Right atrium auricular region (tissue), 2 donors: ENCODE data around the gene CACNA2D2. TPM values are rescaled to one million over a fixed set of nuclear protein-coding genes. Genes with fewer than 3 reads are reported as not detected.

ENCODE experiments used
- DNase-seq: peaks from one replicate; pipeline ENCODE4 v3.0.0-alpha.2; 2019; ENCODE audit warnings: low spot score
- H3K27ac ChIP-seq, 2 donors: fragments of 200-600 bp; sonication (generic); 1 replicate in 1 of 2; 2 replicates in 1 of 2; pipeline ENCODE4 v1.5.1; 2016 to 2019
- H3K27me3 ChIP-seq, 2 donors: fragments of 200-600 bp; sonication (generic); one replicate each; pipeline versions ENCODE4 v1.5.1 to v1.6.0; 2017 to 2019
- H3K36me3 ChIP-seq: fragments of 200-600 bp; sonication (generic); one replicate; pipeline ENCODE4 v1.5.1; 2016
- H3K4me1 ChIP-seq, 2 donors: fragments of 200-600 bp; sonication (generic); one replicate each; pipeline versions ENCODE4 v1.5.1 to v1.6.0; 2017 to 2019
- H3K4me3 ChIP-seq, 2 donors: fragments of 200-600 bp; sonication (generic); 1 replicate in 1 of 2; 2 replicates in 1 of 2; pipeline ENCODE4 v1.5.1; 2017 to 2019; ENCODE audit warnings: mild to moderate bottlenecking in 1 of 2, moderate library complexity in 1 of 2
- H3K9me3 ChIP-seq, 2 donors: fragments of 200-600 bp; sonication (generic); one replicate each; pipeline ENCODE4 v1.5.1; 2019
- total RNA-seq, 2 donors: library from RNA; depleted of rRNA; stranded (reverse); fragments of >200 nt; gene quantifications; one replicate each; pipeline ENCODE4 v1.1.0, GENCODE V29; 2016
- TF ChIP-seq, protein P1 (sequence below), 2 donors: fragments of 200-600 bp; sonication (generic); IDR thresholded peaks; one replicate each; pipeline ENCODE4 v1.5.1; 2019; ENCODE audit warnings: antibody characterized with exemption in 2 of 2

CACNA2D2 gene
- total RNA-seq, 2 donors from 2014 or later: 3.7 to 6.2 TPM

GRCh38 chr3:50459785-50460184 is 43.6 kb downstream of the CACNA2D2 start:
- TF ChIP-seq, protein P1, sequence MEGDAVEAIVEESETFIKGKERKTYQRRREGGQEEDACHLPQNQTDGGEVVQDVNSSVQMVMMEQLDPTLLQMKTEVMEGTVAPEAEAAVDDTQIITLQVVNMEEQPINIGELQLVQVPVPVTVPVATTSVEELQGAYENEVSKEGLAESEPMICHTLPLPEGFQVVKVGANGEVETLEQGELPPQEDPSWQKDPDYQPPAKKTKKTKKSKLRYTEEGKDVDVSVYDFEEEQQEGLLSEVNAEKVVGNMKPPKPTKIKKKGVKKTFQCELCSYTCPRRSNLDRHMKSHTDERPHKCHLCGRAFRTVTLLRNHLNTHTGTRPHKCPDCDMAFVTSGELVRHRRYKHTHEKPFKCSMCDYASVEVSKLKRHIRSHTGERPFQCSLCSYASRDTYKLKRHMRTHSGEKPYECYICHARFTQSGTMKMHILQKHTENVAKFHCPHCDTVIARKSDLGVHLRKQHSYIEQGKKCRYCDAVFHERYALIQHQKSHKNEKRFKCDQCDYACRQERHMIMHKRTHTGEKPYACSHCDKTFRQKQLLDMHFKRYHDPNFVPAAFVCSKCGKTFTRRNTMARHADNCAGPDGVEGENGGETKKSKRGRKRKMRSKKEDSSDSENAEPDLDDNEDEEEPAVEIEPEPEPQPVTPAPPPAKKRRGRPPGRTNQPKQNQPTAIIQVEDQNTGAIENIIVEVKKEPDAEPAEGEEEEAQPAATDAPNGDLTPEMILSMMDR (IDR thresholded peaks at IDR 0.05): no peak
- H3K4me3 ChIP-seq: no peak overlapping the region
- no peaks in the 10 kb centered on the region for H3K36me3 ChIP-seq
- H3K27ac ChIP-seq: no peak overlapping the region
- H3K27me3 ChIP-seq: no peaks in the 10 kb centered on the region
- H3K9me3 ChIP-seq: no peaks in the 10 kb centered on the region
- no peak for DNase-seq
- peaks cover 0 to 8% of the 10 kb centered on the region in 2 donors for H3K4me1 ChIP-seq

DNA sequence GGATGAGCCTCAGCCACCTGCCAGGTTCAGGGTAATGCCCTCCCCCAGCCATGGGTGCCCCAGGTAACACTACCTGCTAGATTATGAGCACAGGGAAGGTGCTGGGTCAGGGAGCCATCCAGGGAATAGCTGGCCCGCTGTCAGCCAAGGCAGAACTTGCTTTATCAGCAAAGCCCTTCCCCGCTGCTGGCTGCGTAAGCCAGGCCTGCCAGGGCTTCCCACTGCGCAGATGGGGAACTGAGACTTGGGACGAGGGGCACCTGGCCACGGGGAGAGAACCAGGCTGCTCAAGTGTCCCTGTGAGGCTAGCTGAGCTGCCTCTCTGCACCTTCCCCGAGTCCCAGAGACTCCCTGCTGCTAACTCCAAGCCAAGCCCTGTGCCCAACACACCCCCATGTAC is 45.4 kb downstream of the CACNA2D2 start:
- H3K9me3 ChIP-seq: no peaks in the 10 kb centered on the region
- H3K27me3 ChIP-seq: no peaks in the 10 kb centered on the region
- no peak overlapping the region for H3K4me3 ChIP-seq
- H3K4me1 ChIP-seq: peaks cover 0 to 8% of the 10 kb centered on the region in 2 donors
- no peaks in the 10 kb centered on the region for H3K36me3 ChIP-seq
- no peak overlapping the region for H3K27ac ChIP-seq
- DNase-seq: no peak
- TF ChIP-seq, protein P1 (IDR thresholded peaks at IDR 0.05): no peak

DNA sequence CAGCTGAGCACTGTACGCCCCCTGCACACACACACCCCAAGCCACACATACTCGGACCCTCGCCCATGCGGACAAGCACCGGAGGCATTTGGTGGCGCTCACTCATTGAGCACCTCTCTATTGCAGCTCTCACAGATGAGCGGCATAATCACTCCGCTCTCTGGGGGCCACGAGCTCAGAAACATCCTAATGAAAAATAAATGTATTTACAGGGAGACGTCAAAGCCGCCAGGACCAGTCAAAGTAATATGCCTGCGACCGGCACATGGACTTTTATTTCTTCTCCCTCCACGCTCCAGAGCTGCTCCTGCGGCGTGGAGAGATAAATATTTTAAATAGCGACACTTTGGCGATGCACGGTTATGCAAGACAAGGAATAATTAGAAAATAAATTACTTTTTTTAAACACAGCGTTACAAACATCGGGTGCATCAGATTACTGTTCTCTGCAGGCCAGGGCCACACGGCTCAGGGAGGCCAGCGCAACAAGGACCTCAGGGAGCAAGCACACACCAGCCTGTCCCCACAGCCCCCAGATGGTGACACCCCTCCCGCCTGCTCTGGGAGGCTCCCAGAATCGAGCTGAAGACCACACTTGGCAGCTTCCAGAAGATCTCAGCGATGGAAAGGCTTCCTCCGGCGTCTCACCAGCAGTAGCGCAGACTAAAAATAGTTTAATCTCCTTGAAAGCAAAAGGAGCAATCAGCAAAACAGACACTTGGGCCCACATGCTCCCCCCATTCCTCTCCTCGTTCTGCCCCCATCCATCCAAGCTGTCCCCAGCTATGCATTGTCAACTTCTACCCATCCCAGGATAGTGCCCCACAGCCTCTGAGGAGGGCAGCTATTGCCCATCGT is 48.0 kb downstream of the CACNA2D2 start:
- Histone ChIP-seq H3K4me1 (peaks cover 0 to 8% of the 10 kb centered on the region in 2 donors), H3K27ac (no peak overlapping the region), H3K27me3 (no peaks in the 10 kb centered on the region), H3K9me3 (no peaks in the 10 kb centered on the region), H3K36me3 (no peaks in the 10 kb centered on the region), H3K4me3 (no peak overlapping the region)
- TF ChIP-seq, protein P1 (IDR thresholded peaks at IDR 0.05): no peak
- no peak for DNase-seq

DNA sequence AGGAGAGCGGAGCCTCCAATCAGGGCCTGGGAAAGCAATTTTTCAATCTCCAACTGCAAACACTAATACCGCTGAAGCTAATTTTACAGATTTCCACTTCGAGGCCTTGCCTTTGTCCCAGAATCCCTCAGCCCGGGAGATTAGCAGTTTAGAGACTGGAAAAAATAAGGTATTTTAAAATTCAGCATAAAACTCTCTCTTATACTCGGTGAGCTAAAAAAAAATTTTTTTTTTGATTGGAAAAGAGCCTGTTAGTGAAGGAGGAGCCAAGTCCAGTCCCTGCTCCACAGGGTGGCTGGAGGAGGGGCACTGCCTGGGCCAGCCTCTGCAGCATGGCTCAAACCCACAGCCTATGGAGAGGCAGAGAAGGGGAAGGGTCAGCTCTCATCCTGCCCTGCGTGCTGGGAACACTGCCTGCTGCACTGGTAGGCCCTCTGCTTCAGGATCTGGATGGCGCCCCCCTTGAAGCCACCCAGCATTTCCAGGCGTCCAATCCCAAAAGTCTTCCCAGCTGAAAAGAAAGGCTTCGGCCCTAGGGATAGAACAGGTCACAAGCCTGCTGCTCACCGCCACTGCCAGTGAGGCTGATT is 48.9 kb downstream of the CACNA2D2 start:
- H3K27me3 ChIP-seq: no peaks in the 10 kb centered on the region
- H3K36me3 ChIP-seq: no peaks in the 10 kb centered on the region
- H3K9me3 ChIP-seq: no peaks in the 10 kb centered on the region
- peaks cover 0 to 8% of the 10 kb centered on the region in 2 donors for H3K4me1 ChIP-seq
- TF ChIP-seq, protein P1 (IDR thresholded peaks at IDR 0.05): no peak
- H3K4me3 ChIP-seq: no peak overlapping the region
- DNase-seq: no peak
- no peak overlapping the region for H3K27ac ChIP-seq

DNA sequence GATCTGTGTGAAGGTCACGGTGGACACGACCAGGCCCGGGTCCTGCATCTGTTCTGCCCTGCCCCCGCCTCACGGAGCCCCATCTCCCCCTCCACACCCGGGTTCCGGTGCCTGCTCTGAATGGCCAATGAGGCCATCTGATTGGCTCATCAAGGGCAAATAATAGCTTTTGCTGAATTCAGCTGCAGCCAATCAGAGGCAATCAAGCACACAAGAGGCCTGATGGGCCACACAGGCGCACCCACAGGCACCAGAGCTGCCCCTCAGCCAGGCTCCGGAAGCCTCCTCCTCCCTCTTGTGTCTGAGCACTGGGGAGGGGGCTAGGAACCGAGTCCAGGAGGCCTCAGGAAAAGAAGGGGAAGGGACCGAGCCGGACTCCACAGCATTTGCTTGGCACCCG is 49.5 kb downstream of the CACNA2D2 start:
- Histone ChIP-seq H3K36me3 (no peaks in the 10 kb centered on the region), H3K27ac (no peak overlapping the region), H3K4me3 (no peak overlapping the region), H3K9me3 (no peaks in the 10 kb centered on the region), H3K27me3 (no peaks in the 10 kb centered on the region), H3K4me1 (peaks cover 0 to 8% of the 10 kb centered on the region in 2 donors)
- TF ChIP-seq, protein P1 (IDR thresholded peaks at IDR 0.05): no peak
- DNase-seq: no peak
